Chondrocyte (in vitro differentiated cells): Measurements from ENCODE around the gene CSNK1E. TPM values are rescaled to one million over a fixed set of nuclear protein-coding genes. Genes with fewer than 3 reads are reported as not detected.

Experiments used
- DNase-seq: peaks from one replicate; pipeline ENCODE4 v3.0.0; 2021; ENCODE audit warnings: mixed read lengths, low spot score
- H3K27ac Mint-ChIP-seq: one replicate; pipeline ENCODE4 v1.8.0; 2021; ENCODE audit warnings: mild to moderate bottlenecking, moderate library complexity, mixed read lengths; ENCODE audit not compliant: unreplicated experiment
- H3K27me3 Mint-ChIP-seq: 2 replicates; pipeline ENCODE4 v1.8.0; 2021; ENCODE audit warnings: low read depth, mixed read lengths
- H3K36me3 Mint-ChIP-seq: 2 replicates; pipeline ENCODE4 v1.8.0; 2021; ENCODE audit warnings: low read depth, mixed read lengths
- H3K4me1 Mint-ChIP-seq: 2 replicates; pipeline ENCODE4 v1.8.0; 2021; ENCODE audit warnings: low read depth, mild to moderate bottlenecking, mixed read lengths
- H3K4me3 Mint-ChIP-seq: one replicate; pipeline ENCODE4 v1.8.0; 2021; ENCODE audit warnings: mild to moderate bottlenecking, moderate library complexity, mixed read lengths; ENCODE audit not compliant: unreplicated experiment
- H3K9me3 Mint-ChIP-seq: 2 replicates; pipeline ENCODE4 v1.8.0; 2021; ENCODE audit warnings: low read depth, mixed read lengths
- total RNA-seq: library from RNA; stranded (reverse); gene quantifications from 3 replicates; pipeline ENCODE4 v1.2.1, GENCODE V29; 2021
- TF ChIP-seq, protein P1 (sequence below): fragments of 200-600 bp; sonication (generic); IDR thresholded peaks from 2 replicates; pipeline ENCODE4 v1.5.0; 2021; ENCODE audit warnings: antibody characterized with exemption, mild to moderate bottlenecking, moderate library complexity

Gene CSNK1E
- total RNA-seq, 1 donor from 2014 or later: 129 TPM

DNA sequence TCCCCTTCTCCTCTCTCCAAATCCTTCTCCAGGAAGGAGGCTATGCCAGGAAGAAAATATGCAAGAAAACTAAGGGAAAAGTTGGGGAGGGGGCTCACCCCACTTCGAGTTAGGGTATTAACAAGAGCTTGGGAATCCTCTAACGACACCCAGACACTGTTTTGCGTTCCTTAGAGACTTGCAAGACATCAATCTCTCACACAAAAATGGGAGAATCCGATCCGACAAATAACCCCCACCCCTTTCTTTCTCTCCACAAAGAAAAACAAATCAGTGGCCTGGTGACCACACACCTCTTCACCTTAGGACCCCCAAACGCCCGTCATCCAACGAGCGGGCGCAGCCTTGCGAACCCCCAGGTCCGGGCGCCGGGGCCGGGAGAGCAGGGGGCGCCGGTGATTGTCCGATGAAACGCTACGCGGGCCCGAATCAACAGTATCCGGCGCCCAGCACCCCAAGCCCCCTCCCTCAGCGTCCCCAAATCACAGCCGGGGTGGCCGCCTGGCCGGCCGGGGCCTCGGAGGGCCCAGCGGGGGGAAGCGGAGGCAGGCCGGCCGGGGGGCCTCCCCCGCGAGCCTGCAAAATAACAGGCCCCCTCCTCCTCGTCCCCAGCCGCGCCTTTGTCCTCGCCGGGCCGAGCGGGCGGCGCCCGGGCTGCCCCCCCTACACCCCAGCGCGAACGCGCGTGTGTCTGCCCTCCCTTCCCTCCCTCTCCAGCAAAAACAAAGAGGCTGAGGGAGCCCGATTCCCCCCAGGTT lies 690 bp downstream of the CSNK1E start:
- Mint-ChIP-seq H3K27ac (peak overlapping the region; percentile 97), H3K4me3 (peak overlapping the region; percentile 94), H3K27me3 (no peaks in the 10 kb centered on the region), H3K4me1 (peaks cover 59% of the 10 kb centered on the region), H3K9me3 (no peaks in the 10 kb centered on the region), H3K36me3 (peaks cover 2% of the 10 kb centered on the region)
- TF ChIP-seq, protein P1, sequence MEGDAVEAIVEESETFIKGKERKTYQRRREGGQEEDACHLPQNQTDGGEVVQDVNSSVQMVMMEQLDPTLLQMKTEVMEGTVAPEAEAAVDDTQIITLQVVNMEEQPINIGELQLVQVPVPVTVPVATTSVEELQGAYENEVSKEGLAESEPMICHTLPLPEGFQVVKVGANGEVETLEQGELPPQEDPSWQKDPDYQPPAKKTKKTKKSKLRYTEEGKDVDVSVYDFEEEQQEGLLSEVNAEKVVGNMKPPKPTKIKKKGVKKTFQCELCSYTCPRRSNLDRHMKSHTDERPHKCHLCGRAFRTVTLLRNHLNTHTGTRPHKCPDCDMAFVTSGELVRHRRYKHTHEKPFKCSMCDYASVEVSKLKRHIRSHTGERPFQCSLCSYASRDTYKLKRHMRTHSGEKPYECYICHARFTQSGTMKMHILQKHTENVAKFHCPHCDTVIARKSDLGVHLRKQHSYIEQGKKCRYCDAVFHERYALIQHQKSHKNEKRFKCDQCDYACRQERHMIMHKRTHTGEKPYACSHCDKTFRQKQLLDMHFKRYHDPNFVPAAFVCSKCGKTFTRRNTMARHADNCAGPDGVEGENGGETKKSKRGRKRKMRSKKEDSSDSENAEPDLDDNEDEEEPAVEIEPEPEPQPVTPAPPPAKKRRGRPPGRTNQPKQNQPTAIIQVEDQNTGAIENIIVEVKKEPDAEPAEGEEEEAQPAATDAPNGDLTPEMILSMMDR: no peak
- no peak for DNase-seq

DNA sequence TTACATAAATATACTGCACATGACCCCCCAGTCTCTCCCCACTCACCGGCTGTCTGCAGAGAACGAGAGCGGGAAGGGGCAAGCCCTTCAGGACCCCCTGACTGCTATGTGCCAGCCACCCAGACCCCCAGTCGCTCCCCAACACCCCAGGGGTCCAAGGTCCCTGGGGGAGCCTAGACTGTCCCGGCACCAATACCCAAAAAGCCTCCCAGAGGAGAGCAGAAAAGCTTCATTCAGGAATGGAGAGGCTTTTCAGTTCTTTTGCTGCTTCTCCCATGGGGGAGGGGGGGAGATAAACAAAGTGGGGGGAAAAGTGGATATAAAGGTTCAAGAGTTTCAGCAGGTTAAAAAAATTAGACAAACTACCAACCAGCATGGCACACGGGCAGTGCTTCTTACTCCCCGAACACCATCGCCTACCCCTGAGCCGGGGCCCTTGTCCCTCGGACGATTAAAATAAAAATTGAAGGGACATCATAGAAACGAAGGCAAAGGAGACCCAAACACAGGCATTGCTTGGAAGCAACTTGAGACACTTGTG lies 1.3 kb downstream of the CSNK1E start:
- Mint-ChIP-seq H3K27ac (peak overlapping the region; percentile 97), H3K4me1 (peaks cover 66% of the 10 kb centered on the region), H3K4me3 (peak overlapping the region; percentile 94), H3K9me3 (no peaks in the 10 kb centered on the region), H3K36me3 (peaks cover 6% of the 10 kb centered on the region), H3K27me3 (no peaks in the 10 kb centered on the region)
- TF ChIP-seq, protein P1: no peak
- DNase-seq: no peak

DNA sequence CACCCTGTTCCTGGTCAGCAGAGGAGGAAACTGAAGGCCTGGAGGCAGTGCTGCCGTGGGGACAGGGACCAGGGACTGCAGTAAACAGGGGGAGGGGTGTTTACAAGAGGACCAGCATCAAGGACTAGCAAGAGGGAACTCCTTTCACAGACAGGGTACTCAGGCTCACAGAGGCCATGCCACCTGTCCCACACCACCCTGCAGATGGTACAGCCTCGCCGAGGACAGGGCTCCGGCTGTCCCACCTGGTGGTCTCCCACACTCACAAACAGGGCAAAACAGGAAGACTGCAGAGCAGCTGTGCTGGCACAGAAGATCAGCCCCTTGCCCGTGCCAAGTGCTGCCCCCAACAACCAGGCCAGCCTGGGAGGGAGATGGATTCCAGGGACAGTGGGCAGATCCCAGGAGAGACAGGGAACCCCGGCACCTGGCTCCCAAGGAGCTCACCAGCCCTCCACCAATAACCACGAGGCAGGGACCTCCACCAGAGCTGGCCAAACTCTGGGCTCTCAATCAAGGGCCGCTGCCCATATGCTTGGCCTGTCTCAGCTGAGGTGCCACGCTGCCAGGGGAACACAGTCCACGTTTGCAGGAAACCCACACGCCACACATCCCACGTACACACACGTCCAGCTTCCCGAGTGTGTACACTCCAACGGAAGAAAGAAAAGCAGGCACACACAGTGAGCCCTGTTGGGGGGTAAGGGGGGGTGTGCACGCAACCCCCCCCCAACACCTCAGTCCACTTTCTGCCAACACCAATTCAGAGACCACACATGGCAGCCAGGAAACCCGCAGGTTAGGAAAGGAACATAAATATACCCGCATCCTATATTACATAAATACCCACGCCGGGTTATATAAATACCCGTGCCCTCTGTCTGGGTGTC lies 2.1 kb downstream of the CSNK1E start:
- H3K36me3 Mint-ChIP-seq: peaks cover 7% of the 10 kb centered on the region
- DNase-seq: no peak
- no peaks in the 10 kb centered on the region for H3K9me3 Mint-ChIP-seq
- H3K4me1 Mint-ChIP-seq: peaks cover 73% of the 10 kb centered on the region
- H3K27ac Mint-ChIP-seq: peak overlapping the region; percentile 97
- peak overlapping the region; percentile 94 for H3K4me3 Mint-ChIP-seq
- TF ChIP-seq, protein P1: no peak
- H3K27me3 Mint-ChIP-seq: no peaks in the 10 kb centered on the region

DNA sequence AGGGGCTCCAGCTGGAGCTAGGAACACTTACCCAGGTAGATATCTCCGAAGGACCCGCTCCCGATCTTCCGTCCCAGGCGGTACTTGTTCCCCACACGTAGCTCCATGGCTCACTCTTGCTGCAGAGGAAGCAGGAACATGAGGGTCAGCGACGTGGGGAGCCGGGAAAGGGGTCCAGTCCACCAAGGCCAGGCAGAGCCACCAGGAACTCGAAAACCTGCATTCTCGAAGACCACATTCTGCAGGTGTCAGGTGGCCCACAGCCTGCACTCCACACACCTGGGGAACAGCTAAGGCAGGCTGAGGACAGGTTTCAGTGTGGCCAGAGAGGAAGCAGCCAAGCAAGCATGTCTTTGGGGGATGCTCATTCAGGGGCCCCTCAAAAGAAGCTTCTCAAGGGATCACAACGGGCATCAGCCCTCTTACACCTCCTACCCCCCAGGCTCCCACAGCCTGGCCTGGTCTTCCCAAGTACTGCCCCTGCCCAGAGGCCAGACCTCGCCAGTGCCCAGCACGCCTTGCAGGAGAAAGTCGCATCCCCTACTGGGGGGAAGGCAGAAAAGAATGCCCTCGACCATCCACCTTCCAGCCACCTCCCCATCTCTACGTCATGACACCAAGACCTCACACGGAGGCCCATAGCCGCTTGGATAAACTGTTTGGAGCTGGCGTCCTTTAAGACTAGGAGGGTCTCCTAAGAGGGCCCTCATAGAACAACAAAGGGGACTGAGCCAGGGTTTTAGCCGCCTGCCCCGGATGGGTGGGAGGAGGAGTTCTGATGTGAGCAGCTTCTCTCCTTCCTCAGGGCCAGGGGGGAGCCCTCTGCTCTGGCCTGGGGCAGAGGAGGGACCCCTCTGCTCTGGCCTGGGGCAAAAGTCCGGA lies 2.9 kb downstream of the CSNK1E start:
- Mint-ChIP-seq H3K27me3 (no peaks in the 10 kb centered on the region), H3K4me3 (peak overlapping the region; percentile 94)
- no peak for DNase-seq

More for the DNA sequence above, 2.9 kb downstream of the CSNK1E start:
- peak overlapping the region; percentile 97 for H3K27ac Mint-ChIP-seq
- H3K4me1 Mint-ChIP-seq: peaks cover 82% of the 10 kb centered on the region
- TF ChIP-seq, protein P1: no peak
- H3K9me3 Mint-ChIP-seq: no peaks in the 10 kb centered on the region
- peaks cover 7% of the 10 kb centered on the region for H3K36me3 Mint-ChIP-seq
